Mesenchymal stem cell (in vitro differentiated cells and primary cell): ENCODE measurements around the gene CLN6.

ENCODE experiments used
- DNase-seq: peaks from one replicate; pipeline ENCODE4 v3.0.0-alpha.2; 2013
- H2AFZ ChIP-seq: one replicate; pipeline ENCODE4 v1.6.1; 2013; ENCODE audit warnings: low read depth, mild to moderate bottlenecking, control low read depth, inconsistent platforms, low read length, moderate library complexity
- H2AK5ac ChIP-seq: 2 replicates; pipeline ENCODE4 v1.6.1; 2013; ENCODE audit warnings: low read length, moderate library complexity, mild to moderate bottlenecking, inconsistent platforms; ENCODE audit not compliant: severe bottlenecking
- H2BK120ac ChIP-seq: one replicate; pipeline ENCODE4 v1.6.1; 2013; ENCODE audit warnings: low read depth, mild to moderate bottlenecking, inconsistent platforms, low read length, moderate library complexity
- H2BK12ac ChIP-seq, 2 experiments: one replicate each; pipeline ENCODE4 v1.6.1; 2013; ENCODE audit warnings: inconsistent platforms in 2 of 2, low read length in 2 of 2, mild to moderate bottlenecking in 2 of 2, moderate library complexity in 2 of 2, control low read depth in 1 of 2
- H2BK15ac ChIP-seq: one replicate; pipeline ENCODE4 v1.6.1; 2013; ENCODE audit warnings: mild to moderate bottlenecking, low read depth, inconsistent platforms; ENCODE audit not compliant: poor library complexity, severe bottlenecking
- H2BK5ac ChIP-seq: 2 replicates; pipeline ENCODE4 v1.6.1; 2013; ENCODE audit warnings: low read depth, mild to moderate bottlenecking, low read length, control low read depth, inconsistent platforms; ENCODE audit not compliant: poor library complexity, severe bottlenecking
- H3K14ac ChIP-seq, 2 experiments: one replicate each; pipeline ENCODE4 v1.6.1; 2013; ENCODE audit warnings: inconsistent platforms in 2 of 2, low read length in 2 of 2, control low read depth in 1 of 2, mild to moderate bottlenecking in 1 of 2, moderate library complexity in 1 of 2
- H3K18ac ChIP-seq, 2 experiments: one replicate each; pipeline ENCODE4 v1.6.1; 2013; ENCODE audit warnings: inconsistent platforms in 2 of 2, low read length in 2 of 2, control low read depth in 1 of 2, low read depth in 1 of 2, mild to moderate bottlenecking in 1 of 2
- H3K23ac ChIP-seq, 2 experiments: one replicate each; pipeline ENCODE4 v1.6.1; 2013; ENCODE audit warnings: inconsistent platforms in 2 of 2, low read length in 2 of 2, mild to moderate bottlenecking in 2 of 2, moderate library complexity in 2 of 2, control low read depth in 1 of 2
- H3K27ac ChIP-seq: 2 replicates; pipeline ENCODE4 v1.5.1; 2013; ENCODE audit warnings: mild to moderate bottlenecking, moderate library complexity, low read length, control low read depth, inconsistent platforms; ENCODE audit not compliant: poor library complexity, severe bottlenecking
- H3K27me3 ChIP-seq, 2 experiments: 2 replicates each; pipeline versions ENCODE4 v1.6.1 to v1.7.0; 2013; ENCODE audit warnings: low read length in 2 of 2, mild to moderate bottlenecking in 2 of 2, moderate library complexity in 2 of 2, control low read depth in 1 of 2, inconsistent platforms in 1 of 2; ENCODE audit not compliant: control insufficient read depth in 1 of 2, insufficient read depth in 1 of 2
- H3K36me3 ChIP-seq, 2 experiments: 2 replicates each; pipeline versions ENCODE4 v1.6.1 to v1.7.0; 2013; ENCODE audit warnings: low read length in 2 of 2, control low read depth in 1 of 2, inconsistent platforms in 1 of 2, low read depth in 1 of 2, mild to moderate bottlenecking in 1 of 2; ENCODE audit not compliant: insufficient read depth in 2 of 2, control insufficient read depth in 1 of 2
- H3K4ac ChIP-seq, 2 experiments: one replicate each; pipeline ENCODE4 v1.6.1; 2013; ENCODE audit warnings: inconsistent platforms in 2 of 2, low read length in 2 of 2, mild to moderate bottlenecking in 2 of 2, moderate library complexity in 2 of 2, control low read depth in 1 of 2, low read depth in 1 of 2
- H3K4me1 ChIP-seq: 2 replicates; pipeline ENCODE4 v1.6.1; 2013; ENCODE audit warnings: low read depth, low read length, control low read depth; ENCODE audit not compliant: control insufficient read depth, insufficient read depth
- H3K4me2 ChIP-seq: 2 replicates; pipeline ENCODE4 v1.6.1; 2013; ENCODE audit warnings: low read length, mild to moderate bottlenecking, inconsistent platforms; ENCODE audit not compliant: poor library complexity, severe bottlenecking
- H3K4me3 ChIP-seq, 2 experiments: 2 replicates each; pipeline versions ENCODE4 v1.5.1 to v1.7.0; 2013; ENCODE audit warnings: low read length in 2 of 2, mild to moderate bottlenecking in 2 of 2, control low read depth in 1 of 2, low read depth in 1 of 2; ENCODE audit not compliant: insufficient read depth in 1 of 2
- H3K79me1 ChIP-seq: replicated peaks from 2 replicates; pipeline ENCODE4 v1.6.1; 2013; ENCODE audit warnings: mild to moderate bottlenecking, control low read depth, low read length, inconsistent platforms; ENCODE audit not compliant: poor library complexity, severe bottlenecking
- H3K9ac ChIP-seq: 2 replicates; pipeline ENCODE4 v1.7.0; 2013; ENCODE audit warnings: mild to moderate bottlenecking, low read length, moderate library complexity
- H3K9me3 ChIP-seq: 2 replicates; pipeline ENCODE4 v1.7.0; 2013; ENCODE audit warnings: mild to moderate bottlenecking, low read length; ENCODE audit not compliant: control insufficient read depth
- H4K8ac ChIP-seq: one replicate; pipeline ENCODE4 v1.6.1; 2013; ENCODE audit warnings: inconsistent platforms, mild to moderate bottlenecking, low read length, moderate library complexity
- H4K91ac ChIP-seq: one replicate; pipeline ENCODE4 v1.6.1; 2013; ENCODE audit warnings: mild to moderate bottlenecking, low read length, inconsistent platforms
- WGBS: methylation state at CpG from one replicate; pipeline ENCODE4 v1.1.7; 2013; ENCODE audit warnings: mixed read lengths; 5-methylcytosine and 5-hydroxymethylcytosine counted together

The CLN6 gene

DNA sequence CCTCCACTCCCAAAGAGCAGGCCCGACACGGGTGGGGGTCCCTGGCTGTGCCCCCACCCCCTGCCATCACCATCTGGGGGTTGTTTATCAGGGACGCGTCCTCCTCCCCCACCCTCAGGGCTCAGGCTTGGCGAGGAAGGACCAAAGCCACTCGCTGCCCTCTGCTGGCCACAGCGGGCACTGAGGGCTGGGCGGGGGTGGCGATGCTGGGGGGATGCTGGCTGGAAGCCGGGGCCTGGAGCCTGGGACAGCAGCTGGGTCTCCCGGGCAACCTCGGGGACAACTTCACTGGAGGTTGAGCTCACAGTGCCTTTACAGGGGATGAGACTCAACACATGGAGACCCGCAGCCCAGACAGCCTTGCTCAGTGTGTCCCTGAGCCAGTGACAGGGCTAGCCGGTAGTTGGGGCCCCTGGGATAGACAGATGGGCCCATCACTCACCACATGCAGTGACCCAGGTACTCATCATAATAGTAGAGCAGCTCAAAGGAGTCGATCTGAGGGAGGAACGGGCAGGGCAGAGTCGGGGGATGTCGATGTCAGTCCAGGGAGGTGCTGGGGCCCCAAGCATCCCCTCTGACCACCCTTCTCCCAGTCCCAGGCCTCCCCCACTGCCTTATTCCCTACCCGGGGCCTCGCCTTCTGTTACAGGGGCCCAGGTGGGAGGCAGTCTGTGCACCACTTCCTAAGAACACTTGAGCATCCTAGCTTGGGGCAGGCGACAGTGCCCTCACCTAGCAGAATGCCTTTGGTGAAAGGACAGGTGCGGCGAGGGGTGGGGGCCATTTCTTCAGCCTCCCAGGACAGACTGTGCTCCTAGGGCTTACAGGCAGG is 18.5 kb downstream of the CLN6 start:
- Histone ChIP-seq H3K27me3 (no peaks in the 10 kb centered on the region), H2BK120ac (no peak overlapping the region), H4K91ac (peak overlapping the region; percentile 19), H3K18ac (peak overlapping the region in 1 of 2 experiments; percentile 26), H3K4me1 (peaks cover 16% of the 10 kb centered on the region), H3K14ac (no peak overlapping the region), H3K4me2 (no peak overlapping the region), H2AK5ac (no peak overlapping the region), H3K4ac (no peak overlapping the region), H3K79me1 (peaks cover 58% of the 10 kb centered on the region), H3K9ac (peak overlapping the region; percentile 72), H3K4me3 (peak overlapping the region in 1 of 2 experiments; percentile 61), H2BK5ac (no peak overlapping the region), H2BK12ac (no peak overlapping the region), H3K36me3 (peaks cover 0 to 47% of the 10 kb centered on the region in 2 experiments), H2BK15ac (no peak overlapping the region), H3K27ac (no peak overlapping the region), H3K9me3 (no peaks in the 10 kb centered on the region), H3K23ac (no peak overlapping the region), H4K8ac (peak overlapping the region; percentile 0), H2AFZ (no peak overlapping the region)
- 67% methylated on average over 23 of the region's 23 CpGs for WGBS
- peak; percentile 52 for DNase-seq

DNA sequence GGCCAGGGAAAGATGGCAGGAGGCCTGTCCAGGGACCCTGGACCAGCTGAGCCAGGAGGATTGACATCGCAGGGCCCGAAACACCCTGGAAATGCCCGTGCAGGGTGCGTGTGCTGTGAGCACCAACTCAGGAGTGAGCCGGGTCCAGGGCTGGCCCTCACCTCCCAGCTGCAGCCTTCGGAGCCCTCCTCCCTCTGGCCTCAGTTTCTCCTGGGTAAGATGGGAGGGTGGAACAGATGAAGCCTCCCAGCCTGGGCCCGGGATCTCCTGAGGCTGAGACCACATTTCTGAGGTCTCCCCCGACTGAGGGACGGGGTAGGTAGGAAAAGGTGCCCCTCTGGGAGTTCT is 19.1 kb downstream of the CLN6 start:
- Histone ChIP-seq H2AK5ac (peak overlapping the region; percentile 35), H2BK15ac (no peak overlapping the region), H4K8ac (no peak overlapping the region), H2BK12ac (no peak overlapping the region), H2BK120ac (no peak overlapping the region), H3K79me1 (peaks cover 58% of the 10 kb centered on the region), H2BK5ac (no peak overlapping the region), H3K4ac (no peak overlapping the region), H3K4me3 (peak overlapping the region in 1 of 2 experiments; percentile 61), H3K23ac (no peak overlapping the region), H3K14ac (no peak overlapping the region), H3K9me3 (no peaks in the 10 kb centered on the region), H4K91ac (no peak overlapping the region), H3K27me3 (no peaks in the 10 kb centered on the region), H3K9ac (peak overlapping the region; percentile 72), H3K27ac (no peak overlapping the region), H3K4me1 (peaks cover 17% of the 10 kb centered on the region), H2AFZ (no peak overlapping the region), H3K36me3 (peaks cover 0 to 48% of the 10 kb centered on the region in 2 experiments), H3K18ac (peak overlapping the region in 1 of 2 experiments; percentile 26), H3K4me2 (no peak overlapping the region)
- no peak for DNase-seq
- 87% methylated on average over 9 of the region's 9 CpGs for WGBS

DNA sequence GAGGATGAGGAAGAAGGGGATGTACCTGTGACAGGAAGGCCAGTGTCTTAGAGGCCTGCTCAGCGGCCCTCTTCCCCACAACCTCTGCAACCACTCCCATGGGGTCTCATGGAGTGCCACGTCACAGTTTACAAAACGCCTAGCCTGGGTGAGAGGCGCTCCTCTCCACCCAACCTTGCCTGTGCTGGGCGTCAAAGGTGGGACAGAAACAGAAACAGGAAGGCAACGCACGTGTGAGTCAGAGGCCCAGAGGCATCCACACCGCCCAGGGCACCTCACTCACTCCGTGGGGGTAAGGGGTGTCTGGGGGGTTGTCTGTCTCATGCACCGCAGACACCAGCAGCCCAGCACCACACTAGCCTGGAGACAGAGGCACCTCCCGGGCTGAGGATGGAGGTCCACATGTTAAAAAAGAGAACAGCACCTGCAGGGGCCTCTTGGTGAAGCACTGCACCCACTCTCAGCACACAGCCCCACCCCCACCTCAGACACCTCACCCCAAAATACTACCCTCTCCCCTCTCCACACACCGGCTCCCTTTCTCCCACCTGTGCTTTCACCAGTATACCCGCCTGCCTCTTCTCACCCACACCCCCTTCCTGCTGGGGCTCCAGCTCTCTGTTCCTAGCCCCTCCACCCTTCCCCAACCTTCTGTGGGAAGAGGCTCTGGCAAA is 19.7 kb downstream of the CLN6 start:
- Histone ChIP-seq H3K9me3 (no peaks in the 10 kb centered on the region), H3K79me1 (peaks cover 59% of the 10 kb centered on the region), H3K4me2 (no peak overlapping the region), H2BK120ac (no peak overlapping the region), H2BK5ac (no peak overlapping the region), H3K4me1 (peaks cover 20% of the 10 kb centered on the region), H3K4me3 (no peak overlapping the region), H3K4ac (no peak overlapping the region), H3K27ac (no peak overlapping the region), H3K18ac (no peak overlapping the region), H3K9ac (peak overlapping the region; percentile 72), H3K23ac (peak overlapping the region in 1 of 2 experiments; percentile 34), H2BK12ac (no peak overlapping the region), H4K8ac (no peak overlapping the region), H3K14ac (no peak overlapping the region), H2AK5ac (no peak overlapping the region), H2BK15ac (no peak overlapping the region), H2AFZ (no peak overlapping the region), H4K91ac (no peak overlapping the region), H3K36me3 (peaks cover 0 to 48% of the 10 kb centered on the region in 2 experiments), H3K27me3 (no peaks in the 10 kb centered on the region)
- 84% methylated on average over 13 of the region's 13 CpGs for WGBS
- DNase-seq: no peak

DNA sequence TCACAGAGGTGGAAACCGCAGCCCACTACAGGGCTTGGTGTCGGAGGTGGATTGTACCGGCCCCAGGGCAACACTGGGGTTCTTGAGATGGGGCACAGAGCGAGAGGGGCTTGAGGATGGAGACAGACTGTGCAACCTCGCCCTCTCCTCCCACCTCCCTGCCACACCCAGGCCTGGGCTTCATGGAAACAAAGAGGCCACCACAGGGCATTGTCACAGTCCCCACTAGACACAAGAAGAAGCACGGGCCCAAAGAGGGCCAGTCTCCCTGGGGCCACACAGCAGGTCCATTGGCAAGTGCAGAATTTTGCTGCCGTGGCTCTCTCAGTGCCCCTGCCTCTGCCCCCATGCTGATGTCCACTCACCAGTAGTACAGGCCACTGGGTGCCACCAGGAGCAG is 20.3 kb downstream of the CLN6 start:
- Histone ChIP-seq H3K4me2 (no peak overlapping the region), H4K91ac (no peak overlapping the region), H3K27me3 (no peaks in the 10 kb centered on the region), H3K79me1 (peaks cover 55% of the 10 kb centered on the region), H2AK5ac (no peak overlapping the region), H2BK15ac (no peak overlapping the region), H2BK120ac (no peak overlapping the region), H3K4me3 (peak overlapping the region in 1 of 2 experiments; percentile 21), H3K9me3 (no peaks in the 10 kb centered on the region), H3K27ac (no peak overlapping the region), H2AFZ (no peak overlapping the region), H3K18ac (no peak overlapping the region), H2BK12ac (no peak overlapping the region), H4K8ac (no peak overlapping the region), H3K14ac (no peak overlapping the region), H3K4me1 (peaks cover 20% of the 10 kb centered on the region), H3K36me3 (peaks cover 0 to 48% of the 10 kb centered on the region in 2 experiments), H3K9ac (no peak overlapping the region), H3K23ac (peak overlapping the region in 1 of 2 experiments; percentile 46), H2BK5ac (no peak overlapping the region), H3K4ac (no peak overlapping the region)
- DNase-seq: no peak
- WGBS: 86% methylated on average over 4 of the region's 7 CpGs
